HG02588 (cell line): ENCODE results near the gene TFAP2A.
A peak's percentile ranks its signal among the peaks of the same experiment; 100 is the strongest.

Source experiments
- ATAC-seq: cut with Tn5 transposase; IDR thresholded peaks from one replicate; pipeline ENCODE4 v1.9.1; 2021; ENCODE audit warnings: mild to moderate bottlenecking, moderate library complexity; ENCODE audit not compliant: unreplicated experiment

TFAP2A gene

DNA sequence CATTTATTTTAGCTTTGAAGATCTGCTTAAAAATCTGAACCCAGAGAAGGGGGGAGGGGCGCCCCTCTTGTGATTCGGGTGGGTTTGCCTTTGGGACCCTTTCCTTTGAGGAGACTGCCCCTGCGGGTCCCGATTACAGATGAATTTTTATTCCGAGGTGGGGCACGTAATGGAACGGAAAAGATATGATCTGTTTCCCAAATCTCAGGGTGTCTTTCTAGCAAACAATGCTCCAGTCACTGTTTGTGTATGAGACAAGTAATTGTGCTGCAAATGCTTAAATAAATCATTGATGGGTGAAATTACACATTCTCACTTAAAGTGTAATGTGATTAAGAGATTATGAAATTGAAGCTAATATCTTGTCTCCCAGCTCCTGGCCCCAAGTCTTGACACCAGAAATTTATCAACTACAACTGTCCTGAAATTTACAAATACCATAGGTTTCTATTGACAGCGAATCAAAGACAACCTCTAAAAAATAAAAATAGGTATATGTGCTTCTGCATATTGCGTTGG, 30.7 kb downstream of the TFAP2A start:
- ATAC-seq, result no peak

GRCh38 chr6:10383331-10384090, 31.4 kb downstream of the TFAP2A start:
- peak; percentile 57 for ATAC-seq

GRCh38 chr6:10382728-10383330, 32.0 kb downstream of the TFAP2A start:
- no peak for ATAC-seq

DNA sequence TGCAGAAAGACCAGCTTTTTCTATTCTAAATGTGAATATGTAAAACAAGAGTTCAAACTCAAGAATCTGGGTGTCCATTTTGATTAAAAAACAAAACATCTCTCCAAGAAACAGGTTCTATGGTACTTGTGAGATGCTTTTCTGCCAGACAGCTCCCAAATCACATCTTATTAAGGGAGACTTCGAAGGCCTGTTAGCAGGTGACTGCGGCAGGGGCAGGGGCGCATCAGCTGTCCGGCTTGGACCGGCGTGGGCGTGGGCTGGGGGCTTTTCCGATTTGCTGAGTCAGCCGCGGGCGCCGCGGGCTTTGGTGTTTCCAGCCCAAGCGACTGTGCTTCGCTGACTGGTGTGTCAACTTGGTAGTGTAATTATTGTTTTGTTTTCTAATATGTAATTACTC, 32.6 kb downstream of the TFAP2A start:
- ATAC-seq, result no peak

DNA sequence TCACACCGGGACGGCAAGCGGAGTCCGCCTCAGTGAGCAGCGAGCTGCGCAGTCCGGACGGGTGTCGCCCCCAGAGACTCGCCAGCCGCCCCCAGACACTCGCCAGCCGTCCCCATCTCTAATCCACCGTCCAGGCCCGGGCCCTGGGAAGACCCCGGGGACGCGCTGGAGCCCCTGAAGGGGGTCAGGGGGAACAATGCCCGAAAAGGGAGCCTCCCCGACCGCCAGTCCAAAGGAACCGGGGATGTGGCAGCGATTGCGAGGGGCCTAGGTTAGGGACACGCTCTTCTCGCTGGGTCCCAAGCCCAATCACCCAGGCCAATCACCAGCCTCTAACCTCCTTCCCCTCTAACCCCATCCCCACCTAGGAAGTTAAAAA, 33.1 kb downstream of the TFAP2A start:
- no peak for ATAC-seq

DNA sequence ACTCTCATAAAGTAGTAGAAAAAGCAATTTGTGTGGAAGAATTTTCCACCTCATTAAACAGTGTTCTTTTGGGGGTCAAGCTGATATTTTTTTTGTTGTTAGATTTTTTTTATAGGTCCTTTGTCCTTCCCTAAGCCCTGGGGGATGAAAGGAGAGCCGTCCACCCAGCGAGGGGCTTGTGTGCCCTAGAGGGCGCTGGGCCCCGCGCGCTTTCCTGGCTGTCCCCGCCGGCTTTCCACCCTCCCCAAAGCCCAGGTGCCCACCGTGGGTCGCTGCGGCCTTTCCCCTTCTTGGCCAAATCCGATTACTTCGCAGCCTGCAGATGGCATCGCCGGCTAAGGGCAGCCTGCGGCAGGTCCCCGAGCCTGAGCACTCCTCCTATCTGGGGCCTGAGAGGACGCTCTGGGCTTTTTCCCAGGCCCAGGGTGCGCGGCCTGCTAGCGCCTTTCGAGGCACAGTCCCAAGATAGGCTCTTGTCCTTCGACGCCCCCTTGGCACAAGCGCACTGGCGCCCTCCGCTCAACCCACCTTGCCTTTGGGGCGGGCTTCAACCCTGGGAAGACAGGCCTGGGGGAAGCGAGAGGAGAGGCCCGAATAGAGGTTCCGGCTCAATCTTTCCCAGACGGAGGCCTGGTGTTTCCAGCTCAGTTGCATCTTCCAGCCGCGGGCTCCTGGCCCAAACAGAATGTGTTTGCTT, 33.6 kb downstream of the TFAP2A start:
- peak; percentile 43 for ATAC-seq

DNA sequence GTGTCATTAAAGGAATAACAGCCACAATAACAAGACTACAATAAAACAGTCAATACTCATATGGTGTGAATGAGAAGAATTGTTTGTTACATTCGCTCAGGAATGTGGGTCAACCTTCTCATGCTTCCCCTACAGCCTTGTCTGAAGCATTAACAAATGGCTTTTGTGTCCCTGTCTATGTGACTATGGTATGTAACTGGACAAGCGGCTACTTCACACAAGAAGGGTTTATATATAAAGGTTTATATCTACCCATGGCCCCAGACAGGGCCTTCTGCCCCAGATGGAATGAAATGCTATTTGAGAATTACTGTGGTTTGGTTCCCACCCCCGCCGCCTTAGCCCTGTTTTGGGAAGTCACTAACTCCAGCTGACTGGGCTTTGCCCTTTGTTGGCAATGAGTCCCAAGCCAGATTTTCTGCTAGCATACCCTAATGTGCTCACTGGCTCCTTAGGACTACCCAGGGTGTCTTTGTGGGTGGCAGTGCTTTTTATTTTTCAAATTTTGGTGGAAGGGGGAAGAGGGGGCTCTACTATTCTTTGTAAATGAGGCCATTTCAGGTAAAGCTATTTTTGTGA, 39.4 kb downstream of the TFAP2A start:
- ATAC-seq, result no peak

DNA sequence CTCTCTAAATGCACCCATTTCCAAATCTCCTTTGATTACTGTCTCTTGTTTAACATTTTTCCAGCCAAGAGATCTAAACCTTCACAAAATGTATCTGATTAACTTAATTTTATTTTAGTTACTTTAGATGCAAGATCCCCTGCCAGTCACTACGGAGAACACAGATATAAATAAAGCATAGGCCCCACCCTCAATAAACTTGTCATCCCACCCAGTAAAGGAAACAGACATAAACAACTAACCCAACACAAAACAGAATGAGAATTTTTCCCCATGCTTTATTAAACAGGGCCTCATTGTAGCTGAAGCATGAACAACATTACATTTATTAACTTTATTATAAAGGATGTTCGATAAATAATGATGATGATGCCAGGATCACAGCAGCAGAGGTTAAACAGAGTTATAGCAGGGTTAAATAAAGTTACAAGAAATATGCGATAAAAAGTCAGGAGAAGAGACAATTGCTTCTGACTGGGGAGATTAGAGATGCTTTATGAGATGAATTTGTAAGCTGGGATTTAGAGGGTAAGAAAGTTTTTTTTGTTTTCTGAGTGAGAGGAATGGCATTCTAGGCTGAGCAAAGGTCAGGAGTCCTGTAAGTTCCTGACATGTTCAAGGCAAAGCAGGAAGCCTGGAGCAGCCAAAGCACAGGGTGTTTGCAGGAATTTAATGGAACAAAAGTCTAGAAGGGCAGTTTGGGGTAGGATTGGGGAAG, 41.1 kb downstream of the TFAP2A start:
- no peak for ATAC-seq

- no peak for ATAC-seq
Measured at GRCh38 chr6:10369896-10370295, 45.0 kb downstream of the TFAP2A start.

DNA sequence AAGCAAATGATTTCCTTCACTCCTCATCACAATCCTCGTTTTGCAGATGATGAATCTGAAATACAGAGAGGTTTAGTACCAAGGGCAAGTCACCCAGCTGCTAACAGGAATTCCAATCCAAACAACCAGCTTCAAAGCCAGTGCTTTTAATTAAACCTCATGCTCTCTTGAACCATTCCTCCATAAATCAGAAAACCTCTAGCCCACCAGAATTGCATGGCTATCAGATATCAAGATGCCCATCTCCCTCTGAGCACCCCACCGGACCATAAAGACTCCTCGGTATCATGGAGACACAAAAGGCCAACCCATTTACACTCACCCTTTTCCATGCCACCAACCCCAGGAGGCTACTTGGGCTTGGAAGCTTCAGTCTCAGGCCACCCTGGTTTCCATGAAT, 46.0 kb downstream of the TFAP2A start:
- no peak for ATAC-seq

GRCh38 chr6:10363911-10364310, 51.0 kb downstream of the TFAP2A start:
- ATAC-seq, result no peak

DNA sequence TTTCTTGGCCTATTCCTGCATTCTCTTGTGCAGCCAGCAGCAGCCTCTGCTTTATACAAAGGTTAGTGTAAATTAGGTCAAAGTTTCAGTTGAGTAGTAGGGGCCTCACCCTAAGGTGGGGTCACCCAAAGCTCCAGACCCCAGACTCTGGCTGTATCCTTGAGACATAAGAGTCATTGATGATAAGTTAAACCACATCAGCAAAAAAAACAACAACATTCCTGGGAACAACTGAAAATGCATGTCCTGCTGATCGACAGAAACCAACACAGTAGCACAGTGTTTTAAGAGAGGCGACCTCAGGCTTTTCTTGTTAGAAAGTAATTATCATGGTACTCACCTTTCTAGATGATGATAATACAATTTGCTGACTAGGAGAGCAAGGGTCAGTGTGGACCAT, 52.6 kb downstream of the TFAP2A start:
- no peak for ATAC-seq

- no peak for ATAC-seq
Measured at GRCh38 chr6:10361428-10361827, 53.4 kb downstream of the TFAP2A start.

GRCh38 chr6:10359581-10359980, 55.3 kb downstream of the TFAP2A start:
- no peak for ATAC-seq

- ATAC-seq, result no peak
Measured at GRCh38 chr6:10355115-10355702, 59.7 kb downstream of the TFAP2A start.

DNA sequence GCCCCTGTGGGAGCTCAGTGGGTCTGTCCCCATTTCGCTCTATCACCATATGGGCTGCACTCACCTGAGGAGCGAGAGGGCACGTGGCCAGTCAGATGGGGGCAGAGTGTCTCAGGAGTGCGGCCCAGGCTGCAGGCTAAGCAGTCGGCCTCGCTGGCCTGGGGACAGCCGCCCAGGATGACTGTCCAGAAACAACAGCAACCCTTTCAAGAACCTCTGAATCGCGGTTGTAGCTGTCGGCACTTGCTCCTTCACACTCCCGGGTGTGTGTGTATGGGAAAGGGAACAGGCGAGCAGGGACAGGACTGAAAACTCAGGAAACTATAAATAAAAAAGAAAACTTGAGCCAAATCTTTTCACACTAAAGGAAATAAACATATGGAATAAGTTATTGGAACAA, 63.1 kb downstream of the TFAP2A start:
- no peak for ATAC-seq

GRCh38 chr6:10350720-10351119, 64.2 kb downstream of the TFAP2A start:
- ATAC-seq, result no peak

GRCh38 chr6:10347561-10348327, 67.1 kb downstream of the TFAP2A start:
- no peak for ATAC-seq
